GM12864 (cell line): Measurements from ENCODE around the gene WNT7B.

Experiments
- DNase-seq: peaks from one replicate; pipeline ENCODE4 v3.0.0-alpha.2; 2011; ENCODE audit warnings: low read depth
- H3K4me3 ChIP-seq: 2 replicates; pipeline ENCODE4 v1.5.1; 2011; ENCODE audit warnings: mild to moderate bottlenecking, low read depth, low read length, control low read depth
- TF ChIP-seq, protein P1 (sequence below): IDR thresholded peaks from 2 replicates; pipeline ENCODE4 v1.5.1; 2011; ENCODE audit warnings: low read depth, mild to moderate bottlenecking, moderate library complexity, low read length, control low read depth, inconsistent platforms; ENCODE audit errors: missing control alignments

The WNT7B gene

DNA sequence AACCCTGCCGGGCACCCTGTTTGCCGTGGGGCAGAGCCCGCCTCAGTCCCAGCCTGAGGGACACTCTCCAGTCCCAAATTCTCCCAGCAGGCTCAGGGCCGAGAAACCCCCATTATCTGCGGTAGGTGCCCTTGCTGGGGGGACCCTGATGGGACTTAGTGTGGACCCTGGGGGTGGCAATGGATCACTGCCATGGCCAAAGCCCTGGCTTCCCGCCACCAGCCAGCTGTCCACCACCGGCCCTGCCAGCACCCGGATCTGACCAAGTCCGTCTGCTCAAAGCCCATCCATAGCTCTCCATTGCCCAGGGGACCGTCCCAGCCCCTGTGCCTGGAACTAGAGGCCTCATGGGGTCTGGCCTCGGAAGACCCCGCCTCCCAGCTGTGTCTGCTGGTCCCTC is 24.4 kb downstream of the WNT7B start:
- DNase-seq = no peak
- H3K4me3 ChIP-seq = no peak overlapping the region
- TF ChIP-seq, protein P1, sequence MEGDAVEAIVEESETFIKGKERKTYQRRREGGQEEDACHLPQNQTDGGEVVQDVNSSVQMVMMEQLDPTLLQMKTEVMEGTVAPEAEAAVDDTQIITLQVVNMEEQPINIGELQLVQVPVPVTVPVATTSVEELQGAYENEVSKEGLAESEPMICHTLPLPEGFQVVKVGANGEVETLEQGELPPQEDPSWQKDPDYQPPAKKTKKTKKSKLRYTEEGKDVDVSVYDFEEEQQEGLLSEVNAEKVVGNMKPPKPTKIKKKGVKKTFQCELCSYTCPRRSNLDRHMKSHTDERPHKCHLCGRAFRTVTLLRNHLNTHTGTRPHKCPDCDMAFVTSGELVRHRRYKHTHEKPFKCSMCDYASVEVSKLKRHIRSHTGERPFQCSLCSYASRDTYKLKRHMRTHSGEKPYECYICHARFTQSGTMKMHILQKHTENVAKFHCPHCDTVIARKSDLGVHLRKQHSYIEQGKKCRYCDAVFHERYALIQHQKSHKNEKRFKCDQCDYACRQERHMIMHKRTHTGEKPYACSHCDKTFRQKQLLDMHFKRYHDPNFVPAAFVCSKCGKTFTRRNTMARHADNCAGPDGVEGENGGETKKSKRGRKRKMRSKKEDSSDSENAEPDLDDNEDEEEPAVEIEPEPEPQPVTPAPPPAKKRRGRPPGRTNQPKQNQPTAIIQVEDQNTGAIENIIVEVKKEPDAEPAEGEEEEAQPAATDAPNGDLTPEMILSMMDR = no peak

DNA sequence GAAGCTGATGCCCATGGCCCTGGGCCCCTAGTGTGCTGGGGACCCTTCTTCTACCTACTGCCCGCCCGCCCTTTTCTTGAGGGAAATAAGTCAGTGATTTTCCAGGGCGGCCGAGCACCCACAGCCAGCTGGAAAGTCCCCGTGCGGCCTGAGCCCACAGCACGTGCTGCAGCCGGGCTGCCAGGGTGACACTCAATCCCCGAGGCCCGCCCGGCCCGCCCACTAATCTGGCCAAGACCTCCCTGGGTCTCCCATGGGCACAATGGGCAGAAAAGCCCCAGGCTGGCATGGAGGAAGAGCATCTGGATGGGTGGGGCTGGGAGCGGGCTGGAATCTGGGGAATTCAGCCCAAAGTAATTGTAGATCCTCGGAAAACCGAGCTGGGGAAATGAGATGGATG is 24.8 kb downstream of the WNT7B start:
- no peak overlapping the region for H3K4me3 ChIP-seq
- TF ChIP-seq, protein P1 = no peak
- no peak for DNase-seq

DNA sequence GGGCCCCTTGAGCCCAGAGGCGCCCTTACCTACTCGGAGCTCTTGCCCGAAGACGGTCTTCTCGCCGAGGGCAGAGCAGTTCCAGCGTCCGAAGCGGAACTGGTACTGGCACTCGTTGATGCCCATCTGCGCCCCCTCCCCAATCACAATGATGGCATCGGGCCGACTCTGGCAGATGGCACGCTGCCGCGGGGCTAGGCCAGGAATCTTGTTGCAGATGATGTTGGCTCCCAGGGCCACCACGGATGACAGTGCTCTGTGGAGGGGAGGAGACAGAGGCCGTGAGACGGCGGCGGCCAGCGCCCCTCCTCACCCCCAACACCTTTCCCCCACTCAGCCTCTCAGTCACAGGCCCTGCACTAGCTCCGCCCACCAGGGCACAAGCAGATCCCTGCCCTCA is 27.1 kb downstream of the WNT7B start:
- TF ChIP-seq, protein P1 = no peak
- no peak overlapping the region for H3K4me3 ChIP-seq
- DNase-seq = no peak

DNA sequence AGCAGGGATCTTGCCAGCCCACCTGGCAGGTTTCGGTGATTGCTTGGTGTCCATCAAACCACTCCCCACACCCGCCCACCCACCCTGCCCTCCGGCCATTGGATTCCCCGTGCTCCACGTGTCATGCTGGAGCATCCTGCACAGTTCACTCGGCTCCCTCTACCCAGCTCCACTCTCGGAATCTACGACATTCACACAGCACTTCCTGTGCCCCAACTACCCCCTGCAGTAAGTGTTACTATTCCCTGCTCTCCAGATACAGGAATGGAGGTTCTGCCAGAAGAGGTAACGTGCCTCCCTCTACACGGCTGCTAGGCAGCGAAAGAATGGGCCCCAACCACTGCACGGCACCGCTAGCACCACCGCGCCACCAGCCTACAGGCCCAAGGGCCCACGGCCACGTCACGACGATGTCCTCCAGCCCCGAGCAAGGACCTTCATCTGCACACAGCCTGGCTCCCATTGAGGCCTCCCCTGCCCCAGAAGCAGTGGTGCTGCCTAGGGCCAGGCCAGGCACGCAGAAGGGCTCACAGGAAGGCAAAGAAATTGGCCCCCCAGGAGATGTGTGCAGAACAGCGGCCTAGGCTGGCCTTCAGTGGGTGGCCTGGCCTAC is 27.6 kb downstream of the WNT7B start:
- TF ChIP-seq, protein P1 = no peak
- H3K4me3 ChIP-seq = no peak overlapping the region
- DNase-seq = no peak

DNA sequence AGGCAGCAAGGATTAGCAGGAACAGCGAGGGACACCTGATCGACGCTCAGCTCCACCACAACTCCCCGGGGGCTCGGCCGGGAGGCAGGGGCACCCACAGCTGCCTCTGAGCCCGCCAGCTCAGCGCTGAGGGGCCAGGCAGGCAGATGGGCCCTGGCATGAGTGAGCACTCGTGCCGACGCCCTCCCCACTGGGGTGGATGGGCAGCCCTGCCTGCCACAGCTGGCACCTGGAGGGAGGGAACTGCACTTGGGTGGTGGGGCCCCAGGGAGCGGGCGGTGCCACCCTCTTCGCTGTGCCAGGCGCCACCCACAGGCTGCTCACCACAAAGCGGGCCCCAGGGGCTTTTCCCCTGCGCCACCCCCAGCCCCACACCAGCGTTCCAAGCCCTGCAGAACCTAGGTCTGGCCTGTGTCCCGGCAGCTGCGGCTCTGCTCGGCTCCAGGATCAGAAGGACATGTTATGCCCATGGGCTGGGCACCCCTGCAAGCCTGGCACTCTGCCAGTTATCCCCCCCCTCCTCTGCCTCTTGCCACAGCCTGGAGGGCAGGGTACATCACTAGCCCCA is 28.8 kb downstream of the WNT7B start:
- TF ChIP-seq, protein P1 = no peak
- no peak for DNase-seq
- no peak overlapping the region for H3K4me3 ChIP-seq

DNA sequence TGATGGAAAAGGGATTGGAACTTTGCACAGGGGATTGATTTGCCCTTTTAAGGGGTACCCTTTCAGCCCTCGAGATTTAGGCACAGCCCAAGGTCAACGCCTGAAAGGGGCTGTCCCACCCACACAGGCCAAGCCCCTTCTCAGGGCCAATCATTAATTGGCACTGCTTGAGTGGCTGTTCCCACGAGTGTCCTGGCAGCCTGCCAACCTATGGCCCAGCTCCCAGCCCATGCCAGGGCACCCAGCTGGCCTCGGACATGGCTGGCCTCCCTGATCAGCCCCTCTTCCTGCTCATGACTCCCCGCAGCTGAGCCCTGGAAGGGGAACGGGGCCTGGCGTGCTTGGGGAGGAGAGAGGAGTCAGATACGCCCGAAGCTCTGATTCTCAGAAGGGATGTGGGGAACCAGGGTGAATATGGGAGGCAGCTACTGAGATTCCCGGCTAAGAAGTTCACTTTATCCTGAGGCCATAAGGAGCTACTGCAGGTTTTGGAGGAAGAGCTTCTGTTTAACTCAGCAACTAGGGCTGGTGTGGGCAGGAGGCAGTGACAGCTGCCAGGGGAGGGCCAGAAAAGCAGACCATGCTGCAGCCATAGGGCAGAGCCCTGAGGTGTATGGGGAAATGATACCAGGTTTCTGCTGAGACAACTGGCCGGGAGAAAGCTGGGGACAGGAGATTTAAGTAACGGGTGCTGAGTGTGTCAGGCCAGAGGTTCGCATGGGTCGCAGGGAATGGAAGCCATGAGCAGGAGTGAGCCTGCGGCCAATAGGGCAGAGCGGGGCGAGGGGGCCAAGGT is 30.0 kb downstream of the WNT7B start:
- DNase-seq = no peak
- TF ChIP-seq, protein P1 = no peak
- no peak overlapping the region for H3K4me3 ChIP-seq

DNA sequence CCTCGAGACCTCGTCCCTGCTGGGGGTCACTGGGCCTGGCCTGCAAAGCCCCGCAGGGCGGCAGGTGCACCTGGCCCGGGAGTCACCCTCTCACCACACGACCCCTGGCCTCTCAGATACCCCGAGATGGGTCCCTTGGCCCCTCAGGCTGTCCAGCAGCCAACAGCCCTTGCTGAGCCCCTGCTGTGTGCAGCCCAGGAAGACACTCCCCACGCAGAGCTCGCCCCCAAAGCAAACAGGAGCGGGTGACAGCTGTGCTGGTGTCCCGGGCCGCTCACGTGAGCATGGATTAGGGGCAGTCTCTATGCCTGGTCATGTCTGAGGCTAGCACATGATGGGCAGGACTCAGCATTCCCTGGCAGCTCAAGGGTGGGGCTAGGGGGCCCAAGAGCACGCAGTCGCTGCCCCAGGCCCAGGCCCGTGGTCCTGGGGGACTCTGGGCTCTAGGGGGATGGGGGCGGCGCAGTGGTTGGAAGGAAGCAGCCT is 31.3 kb downstream of the WNT7B start:
- TF ChIP-seq, protein P1 = no peak
- H3K4me3 ChIP-seq = no peak overlapping the region
- no peak for DNase-seq
